NCI-H2171 (cell line): ENCODE data around the gene SORT1.
A peak's percentile ranks its signal among the peaks of the same experiment; 100 is the strongest.
"Not testable (repeated sequence)": the region's sequence is repeated elsewhere in the genome, so short reads cannot be mapped to it uniquely, and the experiment has no call there.

Source experiments
- DNase-seq: peaks from one replicate; lab custom pipeline; 2025; lab: John Stamatoyannopoulos, UW

The SORT1 gene

DNA sequence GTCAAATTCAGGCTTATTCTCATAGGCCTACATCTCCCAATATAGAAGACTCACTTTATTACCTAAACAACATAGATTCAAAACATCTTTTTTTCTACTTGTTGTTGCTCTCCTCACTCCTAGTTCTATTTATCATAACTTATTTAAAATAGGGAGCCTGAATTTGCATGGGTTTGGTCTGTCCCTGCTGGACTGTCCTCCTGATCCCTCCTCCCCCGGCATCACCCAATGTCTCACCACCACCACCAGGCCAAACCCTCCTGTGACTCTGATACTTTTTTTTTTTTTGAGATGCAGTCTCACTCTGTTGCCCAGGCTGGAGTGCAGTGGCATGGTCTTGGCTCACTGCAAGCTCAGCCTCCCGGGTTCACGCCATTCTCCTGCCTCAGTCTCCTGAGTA is 59.1 kb downstream of the SORT1 start:
- no peak for DNase-seq

DNA sequence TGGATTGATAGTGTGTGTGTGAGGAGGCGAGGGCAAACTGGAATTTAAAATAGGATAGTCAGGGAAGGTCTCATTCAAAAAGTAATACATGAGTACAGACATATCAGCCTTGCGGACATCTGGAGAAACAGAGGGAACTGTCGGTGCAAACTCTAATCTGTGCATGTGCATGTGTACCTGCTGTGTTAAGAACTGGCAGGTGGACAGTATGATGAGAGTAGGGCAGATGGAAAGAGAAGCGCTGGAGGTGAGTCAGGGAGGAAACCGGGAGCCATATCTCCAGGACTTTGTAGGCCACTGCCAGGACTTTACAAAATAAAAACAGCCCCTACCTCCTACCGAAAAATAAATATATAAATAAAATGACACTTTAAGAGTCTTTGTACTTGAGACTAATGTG is 59.6 kb downstream of the SORT1 start:
- DNase-seq = no peak

DNA sequence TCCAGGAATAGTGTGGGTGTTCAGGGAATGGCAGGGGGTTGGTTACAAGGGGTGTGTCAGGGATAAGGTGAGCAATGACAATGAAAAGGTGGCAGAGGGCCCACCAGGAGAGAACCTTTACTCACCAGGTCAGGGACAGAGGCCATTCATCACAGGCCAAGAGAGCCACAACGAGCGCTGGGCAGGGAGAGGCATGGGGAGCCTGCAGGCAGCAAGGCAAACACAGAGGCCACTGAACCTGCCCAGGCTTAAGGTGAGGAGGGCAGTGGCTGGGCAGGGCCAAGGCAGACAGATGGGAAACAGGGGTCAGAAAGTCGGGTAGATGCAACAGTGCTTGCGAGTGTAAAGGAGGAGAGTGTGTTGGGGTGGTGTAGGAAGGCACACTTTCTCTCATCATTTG is 62.6 kb downstream of the SORT1 start:
- no peak for DNase-seq

DNA sequence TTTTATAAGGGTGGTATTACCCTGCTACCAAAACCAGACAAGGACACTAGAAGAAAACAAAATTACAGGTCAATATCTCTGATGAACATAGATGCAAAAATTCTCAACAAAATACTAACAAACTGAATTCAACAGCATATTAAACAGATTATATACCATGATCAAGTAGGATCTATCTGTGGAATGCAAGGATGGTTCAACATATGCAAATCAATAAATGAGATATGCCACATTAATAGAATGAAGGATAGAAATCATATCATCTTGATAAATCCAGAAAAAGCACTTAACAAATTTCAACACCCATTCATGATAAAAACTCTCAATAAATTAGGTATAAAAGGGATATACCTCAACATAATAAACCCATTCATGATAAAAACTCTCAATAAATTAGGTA is 66.6 kb downstream of the SORT1 start:
- no peak for DNase-seq

DNA sequence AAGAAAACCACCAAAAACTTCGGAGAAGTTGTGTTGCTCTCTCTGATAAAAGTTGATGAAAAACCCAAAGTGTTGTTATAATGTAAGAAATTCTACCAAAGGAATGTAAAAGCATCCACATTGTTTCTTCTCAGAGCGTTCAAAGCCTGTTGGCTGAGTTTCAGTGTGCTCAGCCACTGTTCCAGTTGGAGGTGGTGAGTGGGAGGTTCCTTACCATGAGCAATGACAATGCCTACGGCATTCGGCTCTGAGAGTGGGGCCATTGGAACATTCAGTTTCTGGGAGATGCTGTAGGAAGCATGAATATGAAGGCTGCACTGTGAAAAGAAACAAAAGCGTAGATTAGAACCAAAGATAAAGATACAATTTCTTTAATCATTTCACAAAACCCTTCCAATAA is 70.4 kb downstream of the SORT1 start:
- DNase-seq = no peak

DNA sequence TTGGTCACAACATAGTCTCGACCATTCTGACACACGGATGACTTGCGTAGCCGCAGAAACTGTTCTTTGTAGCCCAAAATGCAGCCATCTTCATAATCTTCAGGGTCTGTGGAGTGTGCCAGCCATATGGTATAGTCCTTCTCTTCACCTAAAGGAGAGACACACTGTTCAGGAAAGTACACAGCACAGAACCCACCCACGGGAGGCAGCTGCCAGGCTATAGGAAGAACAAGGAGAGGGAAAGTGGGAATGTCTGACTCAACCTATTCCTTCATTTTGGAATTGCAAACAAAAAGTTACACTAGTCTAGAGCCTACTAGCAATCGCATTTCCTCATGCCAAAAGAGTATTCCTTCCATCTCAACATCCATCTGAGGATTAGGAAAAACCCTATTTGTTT is 74.7 kb downstream of the SORT1 start:
- DNase-seq = no peak

DNA sequence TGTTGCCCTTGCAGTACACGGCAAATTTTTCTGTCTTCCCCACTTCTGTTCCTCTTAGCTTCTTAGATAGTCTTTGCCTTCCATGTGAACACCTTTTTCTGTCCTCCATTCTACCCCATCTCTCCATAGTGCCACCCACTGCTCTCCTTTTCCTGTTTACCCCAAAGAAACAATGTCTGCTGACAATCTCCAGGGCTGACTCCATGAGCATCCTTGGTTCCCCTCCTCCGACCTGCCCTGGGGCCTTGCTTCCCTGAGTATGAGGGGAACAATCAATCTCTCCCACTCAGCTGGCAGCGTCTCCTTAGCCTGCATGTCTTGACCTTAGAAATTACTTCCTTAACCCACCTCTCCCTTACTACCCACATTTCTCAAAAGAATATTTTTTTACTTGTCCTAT is 78.6 kb downstream of the SORT1 start:
- no peak for DNase-seq

DNA sequence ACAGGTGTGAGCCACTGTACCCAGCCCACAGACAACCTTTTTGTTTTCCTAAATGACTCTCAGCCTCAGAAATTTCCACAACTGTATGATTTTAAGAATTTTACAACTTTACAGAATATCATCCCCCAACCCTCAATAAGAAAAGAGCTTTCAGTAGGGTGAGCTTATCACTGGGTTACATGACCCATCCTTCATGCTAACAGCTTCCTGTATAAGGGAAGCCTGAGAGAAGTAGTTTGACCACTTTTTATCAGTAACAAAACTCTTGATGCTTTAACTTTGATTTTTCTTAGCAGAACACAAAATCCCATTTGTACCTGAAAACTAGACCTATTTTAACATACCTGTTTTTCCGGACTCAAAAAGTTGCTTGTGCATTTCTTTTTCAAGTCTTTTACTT is 81.2 kb downstream of the SORT1 start:
- no peak for DNase-seq

DNA sequence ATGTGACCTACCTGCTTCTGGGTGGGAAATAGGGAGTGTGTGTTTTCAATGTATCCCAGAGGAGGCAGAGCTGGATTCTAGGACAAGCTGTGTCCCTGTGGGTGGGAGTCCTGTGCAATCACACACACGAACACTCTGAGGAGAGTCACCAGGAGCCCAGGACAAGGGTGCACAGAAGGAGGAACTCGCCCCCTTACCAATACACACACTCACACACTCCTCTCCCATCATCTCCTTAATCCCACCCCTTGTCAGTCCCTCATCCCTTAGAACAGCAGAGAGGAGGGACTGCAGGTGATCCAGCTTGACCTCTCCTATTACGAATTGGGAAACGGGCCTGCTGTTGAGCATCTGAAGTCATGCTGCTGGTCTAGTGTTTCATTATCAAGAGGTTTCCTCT is 82.4 kb downstream of the SORT1 start:
- DNase-seq = no peak

DNA sequence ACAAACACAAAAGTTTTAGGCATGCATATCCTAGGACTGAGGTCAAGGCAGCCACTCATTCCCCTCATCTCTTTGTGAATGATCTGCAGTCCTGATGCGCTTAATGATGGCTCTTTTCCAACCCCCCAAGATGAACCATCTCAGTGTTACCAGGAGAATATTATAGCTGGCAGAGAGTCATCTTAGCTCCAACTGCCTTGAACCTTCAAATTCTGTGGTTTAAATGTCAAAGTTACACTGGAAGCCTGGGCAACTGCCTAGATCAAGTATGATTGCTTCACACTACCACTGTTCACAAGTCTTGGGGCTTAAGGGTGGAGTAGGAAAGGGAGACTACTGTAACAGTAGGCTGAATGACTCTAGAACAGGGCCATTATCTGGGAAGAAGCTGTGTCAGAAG is 82.9 kb downstream of the SORT1 start:
- DNase-seq = no peak

DNA sequence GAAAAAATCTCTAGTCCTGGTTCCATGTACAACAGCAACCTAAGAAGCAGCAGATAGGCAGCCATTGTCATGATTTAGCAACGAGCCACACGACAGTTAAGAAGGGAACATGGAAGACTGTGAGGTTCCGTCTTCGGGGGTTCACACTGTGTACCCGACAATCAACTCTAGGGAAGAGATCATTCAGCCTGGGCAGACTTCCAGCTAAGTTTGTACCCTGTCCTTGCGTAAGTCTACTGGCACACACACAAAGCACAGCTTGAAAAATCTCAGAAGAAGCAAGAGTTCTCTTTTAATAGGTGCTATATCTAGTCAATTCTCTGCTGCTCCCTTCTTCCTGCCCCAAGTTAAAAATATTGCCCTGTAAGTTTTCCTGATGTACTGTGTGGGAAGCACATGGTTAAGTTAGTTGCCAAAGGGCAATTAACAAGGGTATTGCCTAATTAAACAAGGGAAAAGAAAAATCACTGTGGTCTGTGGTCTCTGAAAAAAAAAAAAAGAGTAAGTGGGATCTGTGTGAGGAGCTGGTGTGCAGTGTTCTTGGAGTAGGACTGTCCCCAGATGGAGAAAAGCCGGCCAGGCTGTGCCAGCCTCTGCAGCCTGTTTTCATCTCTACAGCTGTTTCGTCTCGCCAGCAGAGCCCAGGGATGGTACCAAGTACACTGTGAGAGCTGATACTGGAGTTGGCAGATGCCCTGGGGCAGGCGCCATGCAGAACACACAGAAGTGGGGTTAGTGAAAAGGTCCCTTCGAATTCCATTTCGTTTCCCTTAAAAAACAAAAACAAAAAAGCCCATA is 84.5 kb downstream of the SORT1 start:
- peak; percentile 29 for DNase-seq

DNA sequence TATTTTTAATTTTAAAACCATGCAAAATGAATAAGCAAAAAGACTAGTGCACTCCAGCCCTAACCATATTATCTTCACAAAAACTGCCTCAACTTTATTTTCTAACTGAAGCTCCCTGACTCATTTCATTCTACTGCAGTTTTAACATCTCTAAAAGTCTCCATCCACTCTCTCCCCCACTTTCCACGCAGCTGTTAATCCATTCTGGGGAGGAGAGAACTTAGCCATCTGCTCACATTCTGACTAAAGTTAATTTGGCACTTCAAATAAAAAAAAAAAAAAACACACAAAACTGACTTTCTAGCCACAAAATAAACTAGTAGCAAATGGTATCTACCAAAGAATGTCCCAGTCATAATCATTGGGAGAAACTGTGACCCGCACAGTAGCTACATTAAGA is 85.5 kb downstream of the SORT1 start:
- peak; percentile 46 for DNase-seq

DNA sequence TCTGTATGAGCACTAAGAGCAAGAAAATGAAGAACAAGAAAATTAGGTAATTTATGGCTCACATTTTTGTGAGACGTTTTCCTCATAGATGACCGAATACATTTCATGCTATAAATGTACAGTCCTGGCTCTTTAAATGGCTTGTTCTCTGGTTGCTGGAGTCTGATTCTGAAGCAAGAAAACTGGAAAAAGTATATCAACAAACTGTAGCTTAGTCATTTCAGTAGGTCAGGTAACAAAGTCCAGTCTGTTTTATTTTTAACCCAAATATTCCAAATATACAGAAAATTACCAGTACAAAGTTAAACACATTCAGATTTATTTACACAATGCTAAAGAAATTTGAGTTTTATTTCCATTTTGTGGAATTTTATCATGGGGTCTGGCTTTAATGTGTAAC is 88.4 kb downstream of the SORT1 start:
- no peak for DNase-seq

DNA sequence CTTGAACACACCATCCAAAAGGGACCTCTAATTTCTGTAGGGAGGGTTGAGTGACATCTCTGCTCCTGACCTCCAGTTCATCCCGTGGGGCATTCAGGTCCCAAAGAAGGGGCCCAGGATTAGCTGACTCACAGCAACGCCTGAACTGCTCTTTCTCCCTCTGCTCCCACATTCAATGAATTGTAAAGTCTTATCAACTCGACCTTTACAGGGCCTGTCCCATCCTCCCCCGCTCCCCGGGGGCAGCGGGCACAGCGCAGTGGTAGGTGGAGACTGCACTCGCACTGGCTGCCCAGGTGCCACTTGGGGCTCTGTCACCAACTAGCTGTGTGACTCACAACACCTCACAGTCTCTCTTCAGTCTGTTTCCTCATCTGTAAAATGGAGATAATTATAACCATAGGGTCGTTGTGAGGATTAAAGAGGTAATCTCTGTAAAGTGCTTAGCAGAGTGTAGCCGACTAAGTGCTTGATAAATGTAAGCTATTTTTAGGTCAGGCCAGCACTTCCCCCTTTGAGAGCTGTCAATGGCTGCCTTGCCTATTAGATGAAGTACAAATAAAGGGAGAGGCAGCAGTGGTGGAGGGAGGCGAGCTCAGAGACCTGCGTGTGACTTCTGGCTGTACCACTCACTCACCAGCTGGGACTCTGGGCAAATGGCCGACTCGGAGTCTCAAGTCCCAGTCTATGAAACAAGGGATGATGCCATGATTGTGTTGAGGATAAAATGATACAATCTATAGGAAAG is 90.3 kb downstream of the SORT1 start:
- DNase-seq = no peak

DNA sequence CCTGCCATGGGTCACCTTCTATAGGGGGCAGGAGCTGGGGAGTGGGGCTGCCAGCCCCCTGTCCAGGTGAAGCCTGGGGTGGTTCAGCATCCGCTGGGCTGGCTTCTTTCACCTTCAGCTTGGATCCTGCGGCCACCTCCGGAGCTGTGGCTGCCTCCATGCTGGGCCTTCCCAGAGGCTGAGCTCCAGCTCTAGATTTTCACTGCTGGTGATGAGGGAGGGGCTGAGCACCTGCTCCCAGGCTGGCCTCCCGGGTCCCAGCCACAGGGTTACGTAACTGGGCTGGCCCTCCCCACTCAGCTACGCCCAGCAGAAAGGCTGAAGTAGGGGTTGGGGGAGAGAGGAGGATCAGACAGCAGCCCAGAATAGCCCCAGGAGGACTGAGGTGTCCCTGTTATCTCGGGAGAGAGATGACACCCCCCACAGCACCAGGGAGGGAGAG is 90.9 kb downstream of the SORT1 start, which contains the start of gene MYBPHL:
Gene MYBPHL, minus strand, starts transcription at position 180 of the 442 bp plus-strand sequence. Its CDS starts 20 bp downstream, at position 160.
- DNase-seq = no peak

DNA sequence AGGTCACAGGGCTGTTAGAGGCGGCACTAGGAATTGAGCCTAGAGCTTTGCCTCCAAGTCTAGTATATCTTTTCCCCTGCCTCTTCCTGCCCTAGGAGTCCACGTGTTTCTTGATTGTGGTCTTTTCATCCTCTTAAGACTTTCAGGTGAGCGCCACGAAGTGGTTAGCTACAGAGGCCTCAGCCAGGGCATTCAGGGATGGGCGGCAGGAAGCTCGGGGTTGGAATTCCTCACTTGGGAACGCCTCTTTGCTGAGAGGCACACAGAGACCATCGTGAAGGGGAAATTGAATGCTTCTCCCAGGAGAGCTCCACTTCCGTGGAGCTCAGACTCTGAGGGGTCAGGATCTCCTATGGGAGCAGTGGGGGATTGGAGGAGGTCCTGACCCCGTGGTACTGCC is 91.7 kb downstream of the SORT1 start:
- DNase-seq = not testable (repeated sequence)

DNA sequence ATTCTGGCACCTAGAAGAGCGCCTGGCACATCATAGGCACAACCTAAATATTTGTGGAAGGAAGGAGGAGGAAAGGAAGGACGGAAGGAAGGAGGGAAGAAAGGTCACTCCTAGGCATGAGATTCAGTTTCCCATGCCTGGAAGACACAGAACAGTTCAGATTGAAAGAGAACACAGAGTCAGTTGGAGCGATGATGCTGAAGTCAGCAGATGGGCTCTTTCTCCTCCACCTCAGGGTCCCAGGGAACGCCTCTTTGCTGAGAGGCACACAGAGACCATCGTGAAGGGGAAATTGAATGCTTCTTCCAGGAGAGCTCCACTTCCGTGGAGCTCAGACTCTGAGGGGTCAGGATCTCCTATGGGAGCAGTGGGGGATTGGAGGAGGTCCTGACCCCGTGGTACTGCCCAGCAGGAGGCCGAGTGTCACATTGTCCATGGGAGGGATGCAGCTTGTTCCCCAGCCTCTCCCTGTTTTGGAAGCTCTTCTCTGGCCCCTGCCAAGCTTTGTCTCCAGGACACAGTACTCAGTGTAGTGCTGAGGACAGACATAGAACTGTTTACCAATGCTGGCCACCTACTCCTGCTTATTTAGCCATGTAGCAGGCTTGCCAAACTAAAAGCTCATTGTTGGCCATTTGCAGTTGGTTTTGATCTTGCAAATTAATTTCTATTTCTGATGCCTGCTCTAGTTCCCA is 93.3 kb downstream of the SORT1 start:
- no peak for DNase-seq

DNA sequence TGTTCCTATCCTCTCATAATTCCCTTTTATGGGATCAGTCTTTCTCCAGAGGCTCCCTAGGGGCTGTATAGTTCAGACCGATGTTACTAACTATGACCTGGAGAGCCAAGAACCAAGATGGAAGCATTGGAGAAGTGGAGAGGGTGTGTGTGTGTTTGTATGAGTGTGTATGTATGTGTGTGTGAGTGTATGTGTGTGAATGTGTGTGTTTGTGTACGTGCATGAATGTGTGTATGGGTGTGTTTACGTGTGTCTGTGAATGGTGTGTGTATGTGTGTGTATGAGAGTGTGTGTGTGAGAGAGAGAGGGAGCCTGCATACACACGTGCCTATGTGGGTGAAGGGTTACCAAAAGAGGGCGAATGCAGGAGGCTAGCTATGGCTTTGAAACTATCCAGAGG is 95.8 kb downstream of the SORT1 start:
- no peak for DNase-seq

DNA sequence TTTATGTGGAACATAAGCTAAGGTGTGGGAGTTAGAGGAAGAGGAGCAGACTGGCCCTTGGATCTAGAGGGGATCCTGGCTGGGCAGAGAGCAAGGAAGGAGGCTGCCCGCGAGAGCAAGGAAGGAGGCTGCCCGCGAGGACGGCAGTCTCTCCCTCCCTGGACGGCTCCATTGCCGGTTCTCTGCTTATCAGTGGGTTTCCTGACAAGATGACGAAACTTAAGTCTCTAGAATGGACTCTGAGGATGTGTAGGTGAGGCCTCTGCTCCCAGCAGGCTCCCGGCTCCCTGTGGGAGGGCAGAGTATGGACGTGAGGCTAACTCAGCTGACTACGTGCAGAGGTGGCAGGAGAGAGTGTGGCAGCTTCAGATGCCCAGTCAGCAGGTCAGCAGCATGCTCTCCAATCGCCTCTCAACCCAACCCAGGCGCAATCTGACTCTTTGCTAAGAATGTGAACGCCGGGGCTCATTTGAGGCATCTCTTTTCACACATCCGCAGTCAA is 97.0 kb downstream of the SORT1 start:
- DNase-seq = no peak

DNA sequence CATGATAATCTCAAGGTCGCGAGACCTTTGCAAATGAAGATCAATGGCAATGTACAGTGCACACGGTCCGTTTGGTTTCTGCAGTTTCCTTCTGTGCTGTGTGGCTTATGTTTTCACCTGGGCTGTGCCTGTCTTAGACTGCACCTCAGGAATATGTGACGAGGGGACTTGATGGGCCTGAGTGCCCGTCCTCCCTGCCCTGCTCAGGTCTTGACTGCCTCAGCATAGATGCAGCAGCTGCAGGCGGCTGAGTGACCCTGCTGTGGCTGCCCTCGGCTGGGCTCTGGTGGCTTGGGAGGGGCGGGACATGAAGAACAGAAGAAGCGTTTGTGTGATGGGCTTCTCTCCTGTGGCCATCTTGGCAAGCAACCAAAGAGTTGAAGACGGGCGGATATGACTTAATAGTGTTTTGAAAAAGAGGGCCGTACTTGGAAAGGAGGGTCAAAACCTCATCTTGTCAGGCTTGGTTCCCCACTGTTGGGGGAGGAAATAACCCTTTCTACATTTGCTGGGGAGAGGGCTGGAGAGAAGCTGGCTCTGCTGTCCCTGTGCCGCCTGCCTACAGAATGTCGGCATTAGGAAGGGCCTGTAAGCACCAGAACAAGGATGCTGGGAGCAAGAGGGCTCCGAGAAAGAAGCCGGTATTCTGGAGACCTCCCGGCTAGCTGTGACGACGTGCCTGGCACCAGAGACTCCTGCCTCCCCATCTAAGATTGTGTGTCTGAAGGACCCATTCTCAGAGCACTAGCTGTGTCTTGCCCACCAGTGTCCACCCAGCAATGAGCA is 98.0 kb downstream of the SORT1 start:
- no peak for DNase-seq

DNA sequence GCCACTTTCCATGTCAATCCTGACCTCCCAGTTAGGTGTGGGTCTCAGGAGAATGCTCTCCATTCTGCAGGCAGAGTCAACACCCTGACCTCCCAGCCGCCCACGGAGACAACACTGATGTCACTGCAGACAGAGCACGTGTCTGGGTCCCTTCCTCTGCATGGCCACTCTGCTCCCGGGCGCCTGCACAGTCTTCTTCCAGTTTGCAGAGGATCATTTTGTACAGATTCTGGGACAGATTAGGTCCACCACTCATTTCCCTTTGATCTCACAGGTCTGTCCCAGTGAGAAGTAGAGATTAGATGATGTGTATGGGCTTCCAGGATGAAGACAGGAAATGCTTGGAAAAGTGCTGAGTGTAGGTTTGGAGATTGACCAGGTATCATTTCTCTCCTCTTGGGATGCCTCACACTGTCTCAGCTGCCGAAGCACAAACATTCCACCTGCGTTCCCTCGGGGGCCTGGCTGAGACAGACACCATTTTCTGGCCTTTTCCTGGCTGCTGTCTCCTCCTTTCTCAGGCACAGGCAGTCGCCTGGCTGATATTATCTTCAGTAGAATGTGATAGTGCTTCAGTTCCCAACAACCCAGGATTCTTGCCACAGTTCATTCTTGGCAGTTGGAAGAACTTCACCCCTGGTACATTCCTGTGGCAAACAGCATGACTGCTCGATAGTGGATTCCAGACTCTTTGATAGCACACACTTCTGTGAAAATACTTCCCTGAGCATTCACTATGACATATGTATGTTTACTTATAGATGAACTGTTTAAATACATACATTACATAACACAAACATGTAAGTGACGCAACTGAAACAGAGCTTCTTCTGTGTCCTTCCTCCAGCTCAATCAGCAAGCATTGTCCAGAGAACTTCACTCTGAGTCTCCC is 98.8 kb downstream of the SORT1 start:
- DNase-seq = no peak
